GM18517 (cell line): Measurements from ENCODE around the gene ZFPM1.

Experiments used
- ATAC-seq: cut with Tn5 transposase; IDR thresholded peaks from one replicate; pipeline ENCODE4 v1.9.1; 2021; ENCODE audit warnings: mild to moderate bottlenecking, moderate library complexity; ENCODE audit not compliant: unreplicated experiment

The ZFPM1 gene

GRCh38 chr16:88585269-88585668, 132.2 kb downstream of the ZFPM1 start:
- no peak for ATAC-seq

GRCh38 chr16:88585927-88586581, 133.0 kb downstream of the ZFPM1 start:
- no peak for ATAC-seq
